SK-N-DZ (cell line): ENCODE measurements around the gene TMEM192. TPM values are rescaled to one million over a fixed set of nuclear protein-coding genes. Genes with fewer than 3 reads are reported as not detected.
A peak's percentile ranks its signal among the peaks of the same experiment; 100 is the strongest.
"Not testable (repeated sequence)": the region's sequence is repeated elsewhere in the genome, so short reads cannot be mapped to it uniquely, and the experiment has no call there.

Experiments used
- DNase-seq: peaks from one replicate; pipeline ENCODE4 v3.0.0-alpha.2; 2015; ENCODE audit warnings: low spot score
- polyA plus RNA-seq, 2 experiments: library from polyadenylated mRNA; depleted of rRNA; stranded (reverse); fragments of >200 nt; gene quantifications; 2 replicates each; pipeline ENCODE4 v1.2.3, GENCODE V29; 2014

TMEM192 gene
- polyA plus RNA-seq (2014; cell fraction: cytosol; rRNA removed), result 9.9 and 12.2 TPM in 2 replicates
- polyA plus RNA-seq (2014; cell fraction: nucleus; rRNA removed), result 4.0 and 4.4 TPM in 2 replicates

DNA sequence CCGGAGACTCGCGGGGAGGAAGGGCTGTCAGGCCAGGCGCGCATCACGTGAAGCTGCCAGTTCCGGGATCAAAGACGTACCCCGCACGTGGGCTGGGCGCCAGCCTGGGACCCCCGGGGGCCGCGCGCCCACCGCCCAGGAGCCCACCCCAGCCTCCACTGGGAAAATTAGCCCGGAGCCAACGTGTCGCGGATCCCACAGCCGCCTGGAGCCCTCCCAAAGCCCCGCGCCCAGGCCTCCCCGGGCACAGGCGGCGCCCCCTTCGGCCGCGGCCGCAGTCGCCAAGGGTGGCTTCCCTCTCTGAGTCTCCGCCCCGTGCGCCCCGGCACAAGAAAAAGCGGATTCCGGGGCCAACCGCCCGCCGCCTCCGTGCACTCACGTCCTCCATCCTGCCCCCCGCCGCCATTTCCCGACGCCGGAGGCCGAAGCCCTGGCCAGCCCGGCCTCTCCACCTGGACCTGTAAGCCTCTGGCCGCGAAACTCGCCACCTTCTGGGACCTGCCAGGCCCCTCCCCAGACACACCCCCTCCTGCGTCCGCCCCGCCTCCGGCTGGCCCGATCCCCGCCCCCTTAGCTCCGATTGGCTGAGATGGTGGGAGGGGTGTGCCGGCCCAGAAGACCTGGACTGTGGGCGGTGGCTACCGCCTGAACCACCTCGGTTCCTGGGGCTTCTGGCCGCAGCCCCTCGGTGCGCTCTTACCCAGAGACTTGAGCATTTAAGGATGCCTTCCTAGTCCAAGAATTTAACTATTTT is at the start of gene TMEM192:
Gene TMEM192 (minus strand): TSS at position 493 of the 754 bp plus-strand sequence. CDS start 87 bp downstream, at position 406.
- DNase-seq, result peak; percentile 89

DNA sequence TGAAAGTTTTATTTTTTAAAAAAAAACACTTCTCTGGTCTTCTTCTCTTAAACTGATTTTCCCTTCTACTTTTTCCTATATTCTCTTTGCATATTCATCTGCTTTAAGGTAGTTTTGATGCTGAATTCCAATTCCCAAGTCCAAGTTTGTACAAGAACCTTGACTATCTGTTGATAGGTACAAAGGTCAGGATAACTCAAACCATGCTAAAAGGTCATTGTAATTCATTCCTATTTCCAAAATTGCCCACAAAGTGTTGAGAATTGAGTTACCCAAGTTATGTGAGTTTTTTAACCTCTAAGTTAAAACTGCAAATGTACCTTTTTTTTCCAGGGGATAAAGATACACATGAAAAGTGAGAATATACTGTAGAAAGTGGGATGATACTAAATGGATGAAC is 46.1 kb upstream of the TMEM192 start:
- DNase-seq, result no peak

DNA sequence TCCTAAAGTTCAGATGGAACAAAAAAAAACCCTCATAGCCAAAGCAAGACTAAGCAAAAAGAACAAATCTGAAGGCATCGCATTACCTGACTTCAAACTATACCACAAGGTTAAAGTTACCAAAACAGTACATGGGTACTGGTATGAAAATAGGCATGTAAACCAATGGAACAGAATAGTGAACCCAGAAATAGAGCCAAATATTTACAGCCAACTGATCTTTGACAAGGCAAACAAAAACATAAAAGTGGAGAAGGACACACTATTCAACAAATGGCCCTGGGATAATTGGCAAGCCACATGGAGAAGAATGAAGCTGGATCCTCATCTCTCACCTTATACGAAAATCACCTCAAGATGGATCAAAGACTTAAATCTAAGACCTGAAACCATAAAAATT is 44.2 kb upstream of the TMEM192 start:
- no peak for DNase-seq

DNA sequence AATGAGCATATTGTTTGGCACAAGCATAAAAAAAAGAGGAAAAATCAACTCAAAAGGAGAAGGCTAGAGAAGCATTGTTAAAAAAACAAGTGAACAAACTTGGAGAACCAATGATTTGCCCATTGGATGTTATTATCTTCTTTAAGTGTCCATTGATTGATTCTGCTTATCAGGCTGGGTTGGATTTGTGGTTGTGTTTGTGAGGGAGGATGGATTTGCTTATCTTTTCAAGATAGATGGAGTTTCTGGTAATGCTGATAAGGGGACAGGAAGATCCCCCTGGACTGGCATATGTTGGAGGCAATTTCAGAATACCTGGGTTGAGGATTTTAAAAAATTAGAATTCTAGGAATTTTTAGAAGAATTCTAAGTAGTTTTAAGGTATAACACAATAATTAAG is 41.8 kb upstream of the TMEM192 start:
- no peak for DNase-seq

DNA sequence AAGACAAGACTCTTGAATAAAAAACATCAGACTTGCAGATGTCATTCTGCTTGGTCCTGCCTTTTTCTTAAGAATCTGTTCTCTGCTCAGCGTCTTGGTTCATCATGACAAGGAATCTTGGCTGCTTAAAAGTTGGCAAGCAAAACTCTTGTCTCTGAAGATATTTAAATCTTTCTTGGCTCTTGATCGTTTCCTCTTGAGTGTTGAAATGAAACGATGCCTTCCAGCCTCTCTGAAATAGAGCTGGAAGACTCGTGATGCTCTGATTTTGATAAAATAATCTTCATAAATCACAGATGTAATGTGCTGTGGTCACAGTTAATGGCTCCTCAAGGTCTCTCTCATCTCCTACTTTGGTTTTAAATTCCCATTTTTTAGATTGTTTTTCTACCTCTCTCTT is 39.9 kb upstream of the TMEM192 start:
- DNase-seq, result no peak

DNA sequence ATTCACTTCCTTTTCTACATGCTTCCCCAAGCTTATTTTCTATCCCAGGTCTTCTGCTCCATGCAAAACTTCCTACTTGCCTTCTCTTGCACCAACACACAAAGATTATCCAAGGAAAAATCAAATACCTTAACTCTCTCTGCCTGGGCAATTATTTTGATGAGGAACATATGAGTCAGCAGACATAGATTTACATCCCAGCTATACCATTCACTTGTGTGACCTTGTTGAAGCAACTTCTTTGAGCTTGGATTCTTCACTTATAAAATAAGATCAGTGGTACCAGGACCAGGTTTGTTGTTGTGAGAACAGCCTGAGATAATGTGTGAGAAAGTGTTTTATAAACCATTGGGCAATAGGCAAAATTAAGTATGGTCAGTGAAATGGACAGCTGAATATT is 39.1 kb upstream of the TMEM192 start:
- no peak for DNase-seq

DNA sequence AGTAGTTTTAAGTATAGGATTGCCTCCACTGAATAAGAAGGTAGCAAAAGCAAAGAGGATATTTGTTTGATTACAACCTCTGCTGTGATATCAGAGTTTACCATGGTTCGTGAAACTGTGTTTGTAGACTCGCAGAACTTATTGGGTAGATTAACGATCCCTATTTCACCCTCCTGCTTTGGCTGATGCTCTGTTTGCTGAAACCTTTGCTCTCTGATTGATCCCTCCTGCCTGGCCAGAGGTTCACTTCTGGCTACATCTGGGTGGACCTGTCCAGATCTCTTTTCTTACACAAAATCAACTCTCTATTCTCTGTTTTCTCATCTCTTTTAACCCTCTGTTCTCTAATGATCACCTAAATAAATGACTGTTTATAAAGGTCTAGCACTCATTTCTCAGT is 37.9 kb upstream of the TMEM192 start:
- DNase-seq, result no peak

DNA sequence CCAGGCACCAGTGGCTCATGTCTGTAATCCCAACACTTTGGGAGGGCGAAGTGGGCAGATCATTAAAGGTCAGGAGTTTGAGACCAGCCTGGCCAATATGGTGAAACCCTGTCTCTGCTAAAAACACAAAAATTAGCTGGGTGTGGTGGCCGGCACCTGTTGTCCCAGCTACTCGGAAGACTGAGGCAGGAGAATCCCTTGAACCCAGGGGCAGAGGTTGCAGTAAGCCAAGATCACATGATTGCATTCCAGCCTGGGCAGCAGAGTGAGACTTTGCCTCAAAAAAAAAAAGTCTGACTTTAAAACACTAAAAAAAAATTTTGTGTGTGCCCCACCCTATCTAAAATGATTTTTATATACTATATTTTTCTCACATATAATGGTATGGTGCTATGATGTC is 26.2 kb upstream of the TMEM192 start:
- no peak for DNase-seq

DNA sequence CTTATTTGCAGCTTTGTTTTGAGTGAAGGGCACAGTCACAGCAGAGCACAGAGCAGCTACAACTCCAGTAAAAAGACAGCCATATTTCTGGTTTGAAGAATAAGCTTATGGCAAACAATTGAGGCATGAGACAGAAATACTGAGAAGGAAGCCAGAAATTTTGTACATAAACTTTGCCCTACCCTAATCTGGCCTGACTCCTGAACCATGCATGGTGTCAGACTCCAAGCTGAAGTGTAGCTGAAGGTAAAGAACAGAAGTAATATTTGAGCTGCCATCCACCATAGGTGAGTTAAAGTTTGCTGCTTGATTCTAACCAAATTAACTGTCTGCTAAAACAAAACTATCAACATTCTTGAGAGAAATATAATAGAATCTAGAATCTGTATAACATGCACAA is 24.5 kb upstream of the TMEM192 start:
- no peak for DNase-seq

DNA sequence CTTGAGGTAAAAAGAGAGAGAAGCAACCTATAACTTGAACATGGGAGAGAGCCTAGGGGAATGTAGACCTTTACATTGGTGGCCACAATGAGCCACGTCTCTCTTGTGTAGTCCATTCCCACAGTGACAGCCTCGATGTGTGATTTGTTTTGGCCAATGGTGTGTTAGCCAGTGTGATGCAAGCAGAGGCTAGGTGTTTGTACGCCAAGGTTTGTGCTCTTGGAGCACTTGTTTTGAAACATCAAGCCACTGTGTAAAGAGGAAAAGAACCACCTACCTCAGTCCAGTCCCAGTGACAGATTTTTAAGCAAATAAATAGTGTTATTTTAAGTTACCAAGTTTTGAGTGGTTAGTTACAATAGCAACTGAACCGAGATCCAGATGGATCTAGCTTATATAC is 23.9 kb upstream of the TMEM192 start:
- DNase-seq, result no peak

DNA sequence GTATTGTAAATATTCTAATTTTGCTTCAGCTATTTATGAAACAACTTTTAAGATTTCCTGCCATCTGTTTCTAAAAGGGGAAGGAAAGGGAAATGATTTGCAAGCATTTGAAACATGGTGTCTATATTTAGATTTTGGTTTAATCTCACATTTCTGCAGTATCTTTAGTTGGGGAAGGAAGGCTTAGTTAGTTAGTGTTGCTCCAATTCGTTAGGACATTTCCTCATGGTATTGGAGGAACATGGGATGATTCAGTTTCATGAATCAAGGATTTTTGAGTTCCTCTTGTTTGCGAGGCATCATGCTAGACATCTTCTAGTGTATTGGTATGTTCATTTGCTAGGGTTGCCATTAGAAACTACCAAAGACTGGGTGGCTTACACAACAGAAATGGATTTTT is 20.5 kb upstream of the TMEM192 start:
- DNase-seq, result no peak

DNA sequence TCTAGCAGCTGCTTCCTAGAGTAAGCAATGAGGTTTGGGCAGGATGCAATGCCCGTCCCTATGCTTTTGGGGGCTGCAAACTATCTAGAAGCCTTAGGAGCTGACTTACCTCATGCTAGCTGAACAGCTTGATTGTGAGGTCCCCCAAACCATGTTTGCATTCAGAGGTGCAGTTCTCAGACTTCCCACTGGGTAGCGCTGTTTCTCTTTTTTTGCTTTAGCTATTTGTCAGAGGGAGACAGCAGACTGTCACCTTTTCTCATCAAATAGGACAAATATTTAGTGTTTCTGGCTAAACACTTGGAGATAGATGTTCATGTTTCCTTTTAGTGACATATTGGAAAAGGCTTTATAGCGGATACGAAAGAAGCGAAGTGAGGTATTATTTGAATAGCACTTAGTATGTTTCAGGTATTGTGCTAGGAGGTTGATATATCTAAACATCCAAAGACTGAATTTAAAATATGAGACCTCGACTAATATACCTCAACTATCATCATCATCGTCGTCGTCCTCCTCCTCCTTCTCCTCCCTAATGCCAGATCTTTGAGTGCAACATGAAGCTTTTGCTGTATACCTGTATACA is 18.7 kb upstream of the TMEM192 start:
- DNase-seq, result peak; percentile 60

DNA sequence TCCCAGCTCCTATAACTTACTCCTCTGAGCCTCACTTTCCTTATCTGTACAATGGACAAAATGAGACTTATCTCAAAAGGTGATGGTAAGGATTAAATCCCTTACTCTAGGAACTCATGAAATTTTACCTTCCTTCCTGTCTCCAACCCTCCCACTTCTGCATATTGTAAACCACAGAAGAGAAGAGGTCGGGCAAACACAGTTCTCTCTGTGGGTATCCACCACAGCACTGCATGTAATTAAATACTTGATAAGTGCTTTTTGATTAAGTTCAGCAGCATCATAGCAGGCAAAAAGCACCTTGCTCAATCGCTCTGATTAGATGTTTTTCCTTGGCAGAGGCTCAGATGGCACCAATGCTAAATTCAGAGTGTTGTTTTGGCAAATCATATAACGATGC is 17.3 kb upstream of the TMEM192 start:
- no peak for DNase-seq

DNA sequence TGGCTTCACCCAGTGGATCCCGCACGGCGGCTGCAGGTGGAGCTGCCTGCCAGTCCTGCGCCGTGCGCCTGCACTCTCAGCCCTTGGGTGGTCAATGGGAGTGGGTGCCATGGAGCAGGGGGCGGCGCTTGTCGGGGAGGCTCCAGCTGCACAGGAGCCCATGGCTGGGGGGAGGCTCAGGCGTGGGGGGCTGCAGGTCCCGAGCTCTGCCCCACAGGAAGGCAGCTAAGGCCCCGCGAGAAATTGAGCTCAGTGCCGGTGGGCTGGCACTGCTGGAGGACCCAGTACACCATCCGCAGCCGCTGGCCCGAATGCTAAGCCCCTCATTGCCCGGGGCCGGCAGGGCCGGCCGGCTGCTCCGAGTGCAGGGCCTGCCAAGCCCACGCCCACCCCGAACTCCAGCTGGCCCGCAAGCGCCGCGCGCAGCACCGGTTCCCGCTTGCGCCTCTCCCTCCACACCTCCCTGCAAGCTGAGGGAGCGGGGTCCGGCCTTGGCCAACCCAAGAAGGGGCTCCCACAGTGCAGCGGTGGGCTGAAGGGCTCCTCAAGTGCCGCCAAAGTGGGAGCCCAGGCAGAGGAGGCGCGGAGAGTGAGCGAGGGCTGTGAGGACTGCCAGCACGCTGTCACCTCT is 13.3 kb upstream of the TMEM192 start:
- not testable (repeated sequence) for DNase-seq

DNA sequence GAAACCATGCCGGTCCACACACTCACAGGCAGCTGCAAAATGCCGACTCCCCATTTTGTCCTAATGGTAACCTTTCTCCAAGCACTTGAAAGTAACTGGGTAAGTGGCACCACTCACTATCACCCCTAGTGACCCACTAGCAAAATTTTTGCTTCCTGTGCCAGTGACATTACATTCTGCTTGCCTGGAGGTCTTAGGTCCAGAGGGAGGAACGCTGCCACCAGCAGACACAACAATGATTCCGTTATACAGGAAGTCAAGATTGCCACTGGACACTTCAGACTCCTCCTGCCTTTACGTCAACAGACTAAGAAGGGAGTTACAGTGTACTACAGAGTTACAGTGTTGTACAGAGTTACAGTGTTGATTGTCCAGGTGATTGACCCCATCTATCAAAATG is 11.8 kb upstream of the TMEM192 start:
- no peak for DNase-seq

DNA sequence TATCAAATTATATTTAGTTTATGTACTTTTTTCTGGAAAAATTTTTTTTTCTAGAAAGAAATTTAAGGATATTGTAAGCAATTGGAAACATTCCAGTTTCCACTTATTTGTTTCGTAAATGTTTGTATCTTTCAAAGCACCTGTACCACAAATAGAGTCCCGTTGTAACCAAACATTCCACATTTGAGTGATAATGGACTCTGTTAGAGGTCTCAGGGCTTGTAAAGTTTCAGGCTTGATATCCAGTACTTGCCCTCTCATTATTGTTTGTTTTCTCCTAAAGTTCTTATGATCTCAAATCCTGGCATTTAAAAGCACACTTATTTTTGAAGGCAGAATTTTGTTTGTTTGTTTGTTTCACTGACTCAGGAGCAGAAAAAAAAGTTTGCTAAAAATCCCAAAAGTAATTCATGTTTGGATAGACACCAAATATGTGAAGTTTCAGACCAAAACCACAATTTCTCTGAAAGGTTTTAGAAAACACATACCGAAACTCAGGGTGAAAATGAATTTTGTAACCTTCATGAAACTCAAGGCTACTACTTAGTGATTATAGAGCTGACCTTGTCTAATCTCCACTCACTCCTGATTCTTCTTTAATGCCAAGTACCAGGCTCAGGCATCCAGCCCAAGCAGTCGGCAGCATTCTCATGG is 5.7 kb upstream of the TMEM192 start:
- DNase-seq, result no peak

DNA sequence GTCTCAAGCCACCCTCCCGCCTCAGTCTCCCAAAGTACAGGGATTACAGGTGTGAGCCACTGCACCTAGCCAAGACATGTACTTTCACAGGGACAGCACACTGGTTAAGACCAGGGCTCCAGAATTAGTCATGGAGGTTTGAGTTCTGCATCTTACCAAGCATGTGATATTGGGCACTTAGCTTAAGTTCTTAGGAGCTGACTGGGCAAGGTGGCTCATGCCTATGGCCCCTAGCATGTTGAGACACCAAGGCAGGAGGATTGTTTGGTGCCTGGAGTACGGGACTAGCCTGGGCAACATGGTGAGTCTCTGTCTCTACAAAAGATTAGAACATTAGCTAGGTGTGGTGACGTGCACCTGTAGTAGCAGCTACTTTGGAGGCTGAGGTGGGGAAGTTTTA is 2.6 kb upstream of the TMEM192 start:
- DNase-seq, result no peak

DNA sequence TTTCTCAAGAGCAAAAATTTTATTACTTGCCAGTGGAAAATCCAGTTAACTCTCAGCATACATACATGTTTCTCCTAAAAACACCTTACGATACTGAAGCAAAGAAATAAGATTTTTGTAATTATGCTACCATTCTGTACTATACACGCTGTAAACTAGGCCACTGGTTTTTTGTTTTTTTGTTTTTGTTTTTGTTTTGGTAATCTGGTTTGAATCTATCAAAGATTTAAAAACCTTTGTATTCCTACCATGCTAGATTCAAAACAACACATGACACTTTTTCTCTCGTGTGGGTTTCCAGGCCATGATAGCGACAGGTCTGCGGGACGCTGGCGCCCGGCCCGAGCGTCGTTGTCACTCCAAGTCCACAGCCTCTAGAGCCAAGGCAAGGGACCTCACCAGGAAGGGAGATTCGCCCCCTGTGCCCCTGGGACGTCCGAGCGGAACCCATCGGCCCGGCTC is 723 bp downstream of the TMEM192 start:
- DNase-seq, result no peak

DNA sequence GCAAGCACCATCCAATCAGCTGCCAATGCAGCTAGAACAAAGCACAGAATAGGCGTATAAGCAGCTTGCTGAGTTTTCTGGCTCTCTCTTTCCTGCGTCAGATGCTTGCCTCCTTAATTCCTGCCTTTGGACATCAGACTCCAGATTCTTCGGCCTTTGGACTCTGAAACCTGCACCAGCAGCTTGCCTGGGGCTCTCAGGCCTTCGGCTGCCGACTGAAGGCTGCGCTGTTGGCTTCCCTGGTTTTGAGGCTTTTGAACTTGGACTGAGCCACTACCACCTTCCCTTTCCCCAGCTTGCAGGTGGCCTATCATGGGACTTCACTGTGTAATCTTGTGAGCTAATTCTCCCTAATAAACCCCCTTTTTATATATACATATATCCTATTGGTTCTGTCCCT is 6.1 kb downstream of the TMEM192 start:
- DNase-seq, result no peak

DNA sequence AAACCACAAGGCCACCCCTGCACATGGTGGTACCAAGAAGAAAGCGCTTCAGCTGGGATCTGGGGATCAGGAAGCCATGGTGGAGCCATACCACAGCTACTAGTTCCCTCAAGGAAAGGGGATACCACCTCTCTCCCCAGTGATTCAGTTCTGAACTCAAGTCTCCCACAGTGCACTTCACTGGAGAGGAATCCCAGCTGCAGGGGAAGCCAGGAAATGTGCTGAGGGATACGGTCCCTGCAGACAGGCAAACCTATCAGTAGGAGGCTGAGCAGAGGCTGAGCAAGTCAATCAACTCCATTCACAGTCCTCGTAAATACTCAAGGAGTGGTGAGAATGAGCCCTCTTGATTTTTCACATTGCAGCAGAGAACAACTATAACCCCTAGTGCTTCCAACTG is 11.0 kb downstream of the TMEM192 start:
- no peak for DNase-seq

DNA sequence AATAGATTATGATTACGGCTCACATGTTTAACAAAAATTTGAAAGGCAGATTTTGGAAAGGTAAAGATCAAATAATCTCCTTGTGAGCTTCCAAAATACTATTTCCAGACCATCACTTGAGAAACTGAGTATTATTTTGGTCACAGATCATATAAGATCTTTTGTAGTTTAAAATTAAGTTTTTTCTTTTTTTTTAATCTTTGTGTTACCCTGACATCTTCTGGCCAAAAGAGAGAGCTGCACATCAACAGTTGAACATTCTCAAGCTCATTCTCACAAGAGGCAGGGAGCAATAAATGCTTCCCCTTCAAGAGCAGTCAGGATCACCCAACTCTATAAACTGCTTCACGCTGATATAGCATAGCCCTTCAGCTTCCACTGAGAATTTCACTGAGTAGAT is 15.9 kb downstream of the TMEM192 start:
- no peak for DNase-seq

DNA sequence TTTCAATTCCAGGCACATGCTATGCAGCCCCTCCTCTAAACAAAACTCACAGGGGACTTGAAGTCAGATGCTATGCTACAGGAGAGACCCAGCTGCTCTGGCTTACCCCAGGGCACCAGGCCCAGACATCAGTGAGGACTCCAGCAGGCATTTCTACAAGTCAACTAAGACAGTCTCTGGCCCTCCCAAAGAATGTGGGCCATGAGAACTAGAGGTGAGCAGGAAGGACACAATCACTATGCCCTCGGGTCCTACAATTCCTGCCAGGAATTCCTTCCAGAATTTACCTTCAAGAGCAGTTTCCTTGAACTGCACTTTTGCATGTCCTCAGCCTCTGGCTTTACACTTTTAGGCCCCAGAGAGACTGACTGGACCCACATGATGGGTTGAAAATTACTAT is 17.4 kb downstream of the TMEM192 start:
- no peak for DNase-seq
